GM12874 (cell line): ENCODE results near the gene NTMT1.
A peak's percentile ranks its signal among the peaks of the same experiment; 100 is the strongest.

ENCODE experiments used
- CTCF ChIP-seq: IDR thresholded peaks from 2 replicates; pipeline ENCODE4 v1.5.1; 2011; ENCODE audit warnings: low read depth, mild to moderate bottlenecking, control low read depth, low read length, moderate library complexity; ENCODE audit not compliant: insufficient read depth

Gene NTMT1

GRCh38 chr9:129620669-129621295 is 5.2 kb upstream of the NTMT1 start, which contains the start of gene C9orf50:
TSS of gene C9orf50 (minus strand) at chr9:129621101. CDS start at chr9:129620574, 527 bp downstream.
- TF ChIP-seq CTCF, result no peak

GRCh38 chr9:129623331-129623730 is 2.6 kb upstream of the NTMT1 start:
- TF ChIP-seq CTCF, result no peak

- TF ChIP-seq CTCF, result peak; percentile 85
Observed at GRCh38 chr9:129624168-129624759, 1.7 kb upstream of the NTMT1 start.

- TF ChIP-seq CTCF, result no peak
Observed at GRCh38 chr9:129624947-129625346, 1.0 kb upstream of the NTMT1 start.

GRCh38 chr9:129626625-129627284 is 792 bp downstream of the NTMT1 start:
- TF ChIP-seq CTCF, result no peak

- no peak for TF ChIP-seq CTCF
Observed at GRCh38 chr9:129627556-129628440, 1.8 kb downstream of the NTMT1 start.

GRCh38 chr9:129628709-129629108 is 2.7 kb downstream of the NTMT1 start:
- TF ChIP-seq CTCF, result no peak
